HG03439 (cell line): ENCODE data around the gene AMIGO1.
"Not testable (repeated sequence)": the region's sequence is repeated elsewhere in the genome, so short reads cannot be mapped to it uniquely, and the experiment has no call there.

ENCODE experiments used
- ATAC-seq: cut with Tn5 transposase; IDR thresholded peaks from one replicate; pipeline ENCODE4 v1.9.1; 2021; ENCODE audit warnings: mild to moderate bottlenecking, moderate library complexity; ENCODE audit not compliant: unreplicated experiment

AMIGO1 gene

DNA sequence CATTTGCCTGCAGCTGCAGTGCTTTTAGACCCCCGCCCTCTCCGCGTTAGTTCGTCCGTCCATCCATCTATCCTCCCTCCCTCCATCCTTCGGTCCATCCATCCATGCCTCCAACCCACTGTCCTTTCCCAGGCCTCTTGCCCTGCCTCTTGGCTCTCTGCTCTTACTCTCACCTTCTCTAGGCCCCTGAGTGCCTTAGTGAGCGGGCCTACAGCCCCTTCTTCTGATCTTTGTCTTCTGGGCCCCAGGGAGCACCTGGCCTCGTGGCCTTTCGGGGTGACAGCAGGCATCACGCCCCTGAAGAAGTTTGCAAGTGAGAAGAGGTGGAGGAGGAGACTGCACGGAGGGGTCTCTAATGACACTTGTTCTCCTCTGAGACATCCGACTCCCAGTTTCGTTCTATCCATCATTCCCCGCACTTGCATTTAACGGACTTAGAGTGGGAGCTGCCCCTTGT lies 25.0 kb downstream of the AMIGO1 start:
- ATAC-seq, result no peak

DNA sequence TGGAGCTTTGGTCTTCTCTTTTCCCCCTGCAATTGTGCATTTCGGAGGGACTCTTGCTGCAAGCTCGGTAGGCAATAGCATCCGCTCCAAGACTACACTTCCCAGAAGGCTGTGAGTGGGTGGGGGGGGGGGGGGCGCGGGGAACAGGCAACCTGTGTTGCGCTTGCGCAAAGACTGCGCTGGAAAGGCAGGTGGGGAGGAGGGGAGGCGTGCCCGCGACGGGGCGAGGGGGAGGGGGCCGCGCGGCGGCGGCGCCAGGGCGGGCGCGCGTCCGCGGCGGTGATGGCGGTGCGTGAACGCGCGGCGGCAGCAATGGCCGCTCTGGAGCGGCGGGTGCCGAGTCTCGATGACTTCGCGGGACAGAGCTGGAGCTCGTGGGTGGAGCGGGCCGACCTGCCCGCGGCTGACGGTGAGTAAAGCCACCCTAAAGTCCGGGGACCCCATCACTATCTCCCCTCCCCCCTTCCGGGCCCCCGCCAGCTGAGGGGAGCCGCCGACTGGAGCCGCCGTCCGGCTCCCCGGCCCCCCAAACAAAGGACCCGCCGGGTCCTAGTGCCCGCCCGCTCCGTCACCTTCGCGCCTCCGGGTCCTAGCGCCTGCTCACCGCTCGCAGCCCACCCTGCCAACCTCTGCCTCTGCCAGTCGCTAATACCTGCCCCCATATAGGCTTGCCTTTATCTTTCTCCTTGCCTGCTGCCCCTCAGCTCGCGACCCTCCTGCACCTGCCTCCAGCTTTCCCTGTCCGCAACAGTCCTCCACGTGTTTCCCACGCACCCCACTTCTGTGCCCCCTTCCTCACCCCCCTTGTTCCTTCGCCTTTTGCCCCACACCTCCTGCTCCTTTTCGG lies 25.6 kb downstream of the AMIGO1 start, which contains the start of gene ATXN7L2:
TSS of gene ATXN7L2 (plus strand) at position 234 of the 847 bp plus-strand sequence. CDS start at position 283, 49 bp downstream.
- peak; percentile 66 for ATAC-seq

DNA sequence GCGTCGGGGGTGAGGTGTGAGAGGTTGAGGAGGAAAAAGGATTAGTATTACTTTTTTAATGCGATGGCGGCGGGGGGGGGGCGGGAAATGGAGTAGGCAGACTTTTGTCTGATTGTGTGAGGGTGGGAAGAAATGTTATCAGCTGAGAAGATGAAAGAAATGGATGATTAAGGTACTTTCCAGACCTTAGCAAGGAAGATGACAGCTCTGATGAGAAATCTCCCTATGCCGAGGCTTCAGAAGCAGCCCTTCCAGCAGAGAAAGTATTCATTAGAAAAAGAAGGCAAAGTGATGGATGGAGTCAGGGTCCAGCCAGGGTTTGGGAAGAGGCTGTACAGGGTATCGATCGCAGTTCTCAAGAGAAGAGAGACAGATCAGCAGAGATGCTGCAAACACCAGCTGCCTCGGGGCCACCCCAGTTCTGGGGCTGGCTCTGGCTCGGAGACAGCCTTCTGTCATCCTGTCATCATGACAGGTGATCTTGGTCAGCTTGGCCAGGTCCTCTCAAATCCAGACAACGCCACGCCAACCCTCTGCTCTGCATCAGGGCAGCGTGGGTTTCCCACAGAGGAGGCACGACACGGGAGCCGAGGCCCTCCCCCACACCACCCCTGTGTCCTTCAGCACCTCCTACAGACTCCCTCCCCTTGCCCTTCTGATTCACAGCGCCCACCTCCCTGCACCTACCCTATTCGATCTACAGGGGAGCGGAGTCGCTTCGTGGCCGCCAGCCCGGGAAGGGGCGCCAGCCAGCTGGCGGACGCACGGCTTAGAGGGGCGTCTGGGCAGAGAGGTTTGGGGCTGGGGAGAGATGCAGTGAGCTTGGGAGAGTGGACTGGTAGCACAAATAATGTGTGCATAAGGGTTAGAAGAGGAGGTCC lies 26.5 kb downstream of the AMIGO1 start:
- peak; percentile 22 for ATAC-seq

- no peak for ATAC-seq
These were observed 27.3 kb downstream of the AMIGO1 start for GRCh38 chr1:109482242-109482641.

DNA sequence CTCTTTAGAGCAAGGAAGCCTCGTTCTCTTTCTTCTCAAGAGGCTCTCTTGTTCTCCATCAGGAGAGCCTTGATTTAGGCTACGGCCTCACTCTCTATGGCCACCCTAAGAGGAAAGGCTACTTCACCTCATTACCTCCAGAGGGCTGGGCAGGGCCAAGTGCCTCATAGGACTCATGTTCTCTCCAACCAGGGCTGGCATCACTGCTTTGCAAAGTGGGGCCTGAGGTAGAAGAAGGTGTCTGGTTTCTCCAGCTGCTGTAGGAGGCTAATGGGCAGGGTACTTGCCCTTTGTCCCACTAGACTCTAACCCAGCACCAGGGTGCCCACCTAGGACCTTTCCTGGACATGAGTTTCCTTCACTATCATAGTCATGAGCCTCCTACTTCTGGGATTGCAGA lies 27.9 kb downstream of the AMIGO1 start:
- no peak for ATAC-seq

DNA sequence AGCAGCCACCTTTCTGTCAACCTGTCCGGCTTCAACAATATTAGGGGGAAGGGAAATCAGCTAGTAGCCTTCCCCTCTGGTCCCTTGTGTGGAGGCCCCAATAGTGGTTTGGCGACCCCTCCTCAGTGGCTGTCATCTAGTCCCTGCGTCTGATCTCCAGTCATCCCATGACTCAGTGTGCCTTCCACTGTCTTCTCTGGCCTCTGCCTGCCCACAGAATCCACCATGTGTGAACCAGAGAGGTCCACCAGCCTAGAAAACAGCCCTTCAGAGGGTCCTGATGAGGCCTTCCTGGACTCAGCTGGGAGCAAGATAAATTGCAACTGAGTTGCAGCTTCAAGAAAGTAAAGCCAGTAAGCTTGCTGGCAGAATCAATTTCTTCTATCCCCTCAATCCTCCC lies 29.6 kb downstream of the AMIGO1 start:
- ATAC-seq, result no peak

DNA sequence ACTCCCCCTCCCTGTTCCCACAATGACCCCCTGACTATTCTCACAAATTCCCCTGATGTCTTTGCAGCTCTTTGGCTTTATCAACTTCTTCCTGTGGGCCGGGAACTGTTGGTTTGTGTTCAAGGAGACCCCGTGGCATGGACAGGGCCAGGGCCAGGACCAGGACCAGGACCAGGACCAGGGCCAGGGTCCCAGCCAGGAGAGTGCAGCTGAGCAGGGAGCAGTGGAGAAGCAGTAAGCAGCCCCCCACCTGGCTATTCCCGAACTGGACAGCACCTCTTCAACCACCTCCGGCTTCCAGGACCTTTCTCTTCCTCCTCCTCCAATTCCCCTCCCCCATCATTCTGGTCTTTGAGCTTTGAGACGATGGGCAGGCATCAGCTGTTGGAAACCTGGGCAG lies 30.2 kb downstream of the AMIGO1 start:
- ATAC-seq, result no peak

- ATAC-seq, result no peak
These were observed 30.7 kb downstream of the AMIGO1 start for GRCh38 chr1:109478806-109479205.

- ATAC-seq, result no peak
These were observed 31.7 kb downstream of the AMIGO1 start for GRCh38 chr1:109477821-109478220.

DNA sequence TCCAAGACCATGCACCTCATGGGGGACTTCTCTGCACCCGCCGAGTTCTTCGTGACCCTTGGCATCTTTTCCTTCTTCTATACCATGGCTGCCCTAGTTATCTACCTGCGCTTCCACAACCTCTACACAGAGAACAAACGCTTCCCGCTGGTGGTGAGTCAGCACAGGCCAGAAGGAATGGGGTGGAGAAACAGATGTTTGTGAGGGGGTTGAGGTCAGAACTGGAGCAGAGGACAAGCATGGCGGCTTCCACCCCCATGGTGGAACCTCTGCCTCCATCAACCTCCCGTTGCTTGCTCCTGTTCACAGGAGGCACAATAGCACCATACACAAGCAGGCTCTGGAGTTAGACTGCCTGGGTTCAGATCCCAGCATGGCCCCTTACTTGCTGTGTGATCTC lies 32.7 kb downstream of the AMIGO1 start:
- ATAC-seq, result no peak

DNA sequence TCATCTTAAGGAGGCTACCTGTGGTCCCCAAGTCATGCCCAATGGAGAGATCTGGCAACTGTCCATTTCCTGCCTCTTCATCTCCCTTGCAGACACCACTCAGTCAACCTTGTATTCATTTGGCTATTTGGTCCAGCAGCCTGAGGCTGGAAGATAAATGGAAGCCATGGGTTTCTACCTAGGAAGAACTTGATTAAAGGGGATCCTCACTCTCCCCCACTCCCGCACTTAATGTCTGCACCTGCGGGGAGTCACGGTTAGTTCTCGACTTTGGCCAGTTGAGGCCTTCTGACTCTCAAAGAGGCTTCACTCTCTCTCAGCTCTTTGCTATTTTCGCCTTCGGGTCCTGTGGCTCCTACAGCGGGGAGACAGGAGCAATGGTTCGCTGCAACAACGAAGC lies 34.3 kb downstream of the AMIGO1 start:
- ATAC-seq, result no peak

DNA sequence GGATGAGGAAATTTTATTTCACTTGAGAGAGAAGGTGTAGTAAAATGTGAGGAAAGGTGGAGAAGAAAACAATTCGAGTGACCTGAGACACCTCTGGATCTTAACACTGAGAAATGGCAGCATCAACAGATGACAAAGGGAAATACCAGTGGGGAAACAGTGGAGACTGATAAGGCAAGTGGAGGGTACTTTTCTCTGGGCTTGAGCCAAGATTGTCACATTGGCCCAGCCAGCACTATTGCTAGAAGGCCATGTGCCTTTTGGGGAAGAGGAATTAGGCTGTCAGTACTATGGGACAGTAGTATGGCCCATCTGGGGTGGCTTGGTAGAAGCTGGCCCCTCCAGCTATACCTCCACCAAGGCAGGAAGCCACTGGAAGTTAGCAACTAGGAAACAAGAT lies 34.8 kb downstream of the AMIGO1 start:
- ATAC-seq, result no peak

DNA sequence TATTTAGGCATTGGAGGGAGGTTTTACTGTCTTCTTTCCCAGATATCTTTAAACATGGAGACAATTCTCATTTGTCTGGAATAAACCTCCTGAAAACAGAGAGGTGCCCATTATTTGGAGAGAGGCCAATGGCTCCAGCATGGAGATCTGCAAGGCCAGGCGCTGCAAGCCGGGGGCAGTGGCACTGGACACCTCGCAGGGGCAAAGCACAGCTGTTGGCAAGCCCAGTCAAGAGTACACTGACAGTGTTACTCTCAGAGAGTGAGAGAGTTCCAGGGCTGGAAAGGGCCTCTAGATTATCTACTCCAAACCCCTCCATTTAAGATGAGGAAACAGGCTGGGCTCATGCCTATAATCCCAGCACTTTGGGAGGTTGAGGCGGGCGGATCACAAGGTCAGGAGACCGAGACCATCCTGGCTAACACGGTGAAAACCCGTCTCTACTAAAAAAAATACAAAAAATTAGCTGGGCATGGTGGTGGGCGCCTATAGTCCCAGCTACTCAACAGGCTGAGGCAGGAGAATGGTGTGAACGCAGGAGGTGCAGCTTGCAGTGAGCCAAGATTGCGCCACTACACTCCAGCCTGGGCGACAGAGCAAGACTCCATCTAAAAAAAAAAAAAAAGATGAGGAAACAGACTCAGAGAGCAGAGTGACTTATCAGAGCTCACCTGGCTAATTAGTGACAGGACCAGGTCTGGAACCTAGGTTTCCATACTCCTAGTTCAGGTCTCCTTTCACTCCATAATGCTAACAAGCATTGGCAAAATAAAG lies 36.1 kb downstream of the AMIGO1 start:
- not testable (repeated sequence) for ATAC-seq

GRCh38 chr1:109472779-109473178 lies 36.7 kb downstream of the AMIGO1 start:
- no peak for ATAC-seq

DNA sequence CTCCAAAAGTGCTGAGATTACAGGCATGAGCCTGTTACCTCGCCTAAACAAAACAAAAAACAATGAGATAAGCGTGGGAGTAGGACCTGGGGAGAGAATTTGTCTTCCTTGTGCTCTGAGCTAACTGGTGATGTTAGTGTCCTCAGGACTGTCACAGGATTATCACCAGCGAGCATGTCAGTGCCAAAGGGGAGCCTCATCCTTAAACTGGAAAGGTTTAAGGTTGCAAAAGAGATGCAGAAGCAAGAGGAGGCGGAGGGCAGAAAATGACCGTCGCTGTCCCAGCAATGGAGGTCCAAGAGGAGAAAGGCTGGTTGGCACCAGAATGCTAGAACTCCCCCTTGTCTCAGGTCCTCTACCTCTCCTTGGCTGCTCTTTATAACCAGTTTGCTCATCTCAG lies 39.3 kb downstream of the AMIGO1 start:
- ATAC-seq, result no peak

DNA sequence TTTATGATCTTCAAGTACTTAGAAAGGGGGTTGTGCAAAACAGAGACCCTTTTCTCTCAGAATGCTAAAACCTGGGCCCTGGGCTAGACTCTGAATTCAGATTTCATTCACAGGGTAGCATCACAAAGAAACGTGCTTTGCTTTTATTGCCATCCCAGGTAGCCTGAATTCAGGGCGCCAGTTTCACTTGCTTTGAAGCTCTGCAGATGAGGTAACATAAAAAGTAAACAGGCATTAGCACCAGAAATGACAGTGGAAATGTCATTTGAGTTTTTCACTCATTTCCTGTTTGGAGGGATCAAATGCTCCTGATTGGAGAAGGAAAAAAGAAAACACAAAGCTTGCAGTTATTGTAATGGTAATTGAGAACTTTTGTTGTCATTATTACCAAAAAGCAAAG lies 40.6 kb downstream of the AMIGO1 start:
- no peak for ATAC-seq

GRCh38 chr1:109468061-109468460 lies 41.5 kb downstream of the AMIGO1 start:
- ATAC-seq, result no peak

GRCh38 chr1:109467301-109467777 lies 42.2 kb downstream of the AMIGO1 start:
- no peak for ATAC-seq

- ATAC-seq, result no peak
These were observed 42.9 kb downstream of the AMIGO1 start, which contains the start of gene SYPL2 for GRCh38 chr1:109466452-109467300. Gene SYPL2, plus strand, starts transcription at chr1:109466546. Its CDS starts 298 bp downstream, at chr1:109466844.

DNA sequence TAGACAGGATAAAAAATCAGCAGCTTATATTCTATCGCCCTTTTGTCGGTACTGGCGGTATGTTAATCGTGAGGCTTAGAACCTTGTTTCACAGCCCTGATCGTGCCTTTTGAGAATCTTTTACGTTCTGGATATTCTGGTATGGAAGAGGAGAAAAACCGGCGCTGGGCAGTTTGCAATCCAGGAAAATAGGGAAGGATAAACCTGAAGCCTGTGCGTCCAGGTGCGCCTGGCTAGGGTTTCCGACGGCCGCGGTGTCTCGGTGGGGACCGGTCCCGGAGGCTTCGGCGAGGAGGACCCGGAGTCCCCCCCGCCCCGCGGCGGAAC lies 43.4 kb downstream of the AMIGO1 start:
- ATAC-seq, result no peak
